Esophagus muscularis mucosa (tissue), 4 donors: Measurements from ENCODE around the gene C6orf89. TPM values are rescaled to one million over a fixed set of nuclear protein-coding genes. Genes with fewer than 3 reads are reported as not detected.

Experiments used
- total RNA-seq, 4 donors: library from RNA; depleted of rRNA; stranded (reverse); fragments of >200 nt; gene quantifications; one replicate each; pipeline versions ENCODE4 v1.1.0 to v1.2.1, GENCODE V29; 2016

C6orf89 gene
- total RNA-seq, 4 donors from 2014 or later: 56.5 to 66.2 (median 59.0) TPM

Other genes with a start within 250 kb of the C6orf89 start
- 100 to 1,000 TPM in 2 of 4 donors, 10 to 100 TPM in 2; 47.3 to 613 (median 93.3) TPM for gene CDKN1A, start 207.2 kb upstream of the C6orf89 start, total RNA-seq
- gene RAB44, start 188.1 kb upstream of the C6orf89 start, total RNA-seq: 1 to 10 TPM in 2 of 4 donors, under 1 TPM in 2; 0.19 to 1.5 (median 0.94) TPM
- 1 to 10 TPM; 2.1 to 4.6 (median 2.6) TPM for gene CPNE5, start 46.5 kb upstream of the C6orf89 start, total RNA-seq
- 10 to 100 TPM; 17.6 to 30.3 (median 25.4) TPM for gene PPIL1, start 11.1 kb upstream of the C6orf89 start, total RNA-seq
- 10 to 100 TPM; 44.8 to 64.3 (median 56.9) TPM for gene PI16, start 68.8 kb downstream of the C6orf89 start, total RNA-seq
- 100 to 1,000 TPM; 205 to 258 (median 232) TPM for gene MTCH1, start 100.2 kb downstream of the C6orf89 start, total RNA-seq
- gene FGD2, start 119.7 kb downstream of the C6orf89 start, total RNA-seq: 10 to 100 TPM; 13.9 to 23.1 (median 19.3) TPM